PC-3 (cell line): ENCODE measurements around the gene APPBP2. TPM values are rescaled to one million over a fixed set of nuclear protein-coding genes. Genes with fewer than 3 reads are reported as not detected.

Experiments used
- ATAC-seq: fragments of 200-7000 bp; cut with Tn5 transposase; 2 replicates; pipeline ENCODE4 v1.9.1; 2020; ENCODE audit warnings: mild to moderate bottlenecking, moderate library complexity
- BruUV-seq: library from RNA; stranded (reverse); fragments of 400-500 nt; replicated peaks from 2 replicates; lab custom pipeline; 2021; lab: Mats Ljungman, UMichigan
- CTCF ChIA-PET: fragments of 300-600 bp; sonication (Branson Sonifier 250); formaldehyde crosslinking; loops from one replicate; lab custom pipeline; 2022; ENCODE audit warnings: antibody characterized with exemption; lab: Charles Lee
- POLR2A ChIA-PET: fragments of 300-600 bp; sonication (Branson Sonifier 250); formaldehyde crosslinking; loops from one replicate; lab custom pipeline; 2022; ENCODE audit warnings: antibody characterized with exemption; ENCODE audit not compliant: unreplicated experiment; lab: Charles Lee
- DNase-seq: peaks from one replicate; pipeline ENCODE4 v3.0.0-alpha.2; 2015
- H2AFZ ChIP-seq: fragments of 300-600 bp; sonication (generic); 2 replicates; pipeline ENCODE4 v1.6.0; 2016; ENCODE audit warnings: antibody characterized with exemption, low read length
- H3F3A ChIP-seq: fragments of 300-600 bp; sonication (generic); one replicate; pipeline ENCODE4 v1.6.0; 2017; ENCODE audit warnings: antibody characterized with exemption, low read length, control low read depth, mild to moderate bottlenecking; ENCODE audit not compliant: unreplicated experiment
- H3K27ac ChIP-seq: fragments of 300-600 bp; sonication (generic); 2 replicates; pipeline ENCODE4 v1.5.1; 2016; ENCODE audit warnings: mild to moderate bottlenecking, low read length
- H3K27me3 ChIP-seq: fragments of 300-600 bp; sonication (generic); 2 replicates; pipeline ENCODE4 v1.6.1; 2016; ENCODE audit warnings: low read length, mixed read lengths
- H3K36me3 ChIP-seq: fragments of 300-600 bp; sonication (generic); 2 replicates; pipeline ENCODE4 v1.6.1; 2016; ENCODE audit warnings: low read depth, mixed run types, low read length, mixed read lengths
- H3K4me1 ChIP-seq: fragments of 300-600 bp; sonication (generic); 2 replicates; pipeline ENCODE4 v1.5.1; 2016; ENCODE audit warnings: low read length; ENCODE audit not compliant: insufficient read depth
- H3K4me2 ChIP-seq: fragments of 300-600 bp; sonication (generic); 2 replicates; pipeline ENCODE4 v1.6.0; 2016; ENCODE audit warnings: low read length
- H3K4me3 ChIP-seq: fragments of 300-600 bp; sonication (generic); 2 replicates; pipeline ENCODE4 v1.5.1; 2016; ENCODE audit warnings: mild to moderate bottlenecking, low read length, mixed read lengths
- H3K79me2 ChIP-seq: fragments of 300-600 bp; sonication (generic); 2 replicates; pipeline ENCODE4 v1.6.1; 2017; ENCODE audit warnings: low read length, mixed read lengths
- H3K9ac ChIP-seq: fragments of 300-600 bp; sonication (generic); 2 replicates; pipeline ENCODE4 v1.6.0; 2016; ENCODE audit warnings: mild to moderate bottlenecking, low read length
- H3K9me2 ChIP-seq: fragments of 300-600 bp; sonication (generic); replicated peaks from 2 replicates; pipeline ENCODE4 v1.6.1; 2016; ENCODE audit warnings: mixed run types, low read length, mixed read lengths
- H3K9me3 ChIP-seq: fragments of 300-600 bp; sonication (generic); 2 replicates; pipeline ENCODE4 v1.6.1; 2016; ENCODE audit warnings: low read length, mixed read lengths
- H4K20me1 ChIP-seq: fragments of 300-600 bp; sonication (generic); 2 replicates; pipeline ENCODE4 v1.6.1; 2016; ENCODE audit warnings: low read length, mixed read lengths
- CTCF ChIP-seq: fragments of 300-600 bp; sonication (generic); conservative IDR thresholded peaks from 2 replicates; pipeline ENCODE4 v1.5.1; 2017; ENCODE audit warnings: antibody characterized with exemption, low read depth, mild to moderate bottlenecking, low read length
- EZH2 ChIP-seq: fragments of 300-600 bp; sonication (generic); IDR thresholded peaks from one replicate; pipeline ENCODE4 v1.6.1; 2017; ENCODE audit warnings: antibody characterized with exemption, mild to moderate bottlenecking, low read length; ENCODE audit not compliant: unreplicated experiment
- EZH2phosphoT487 ChIP-seq: fragments of 300-600 bp; sonication (generic); IDR thresholded peaks from 2 replicates; pipeline ENCODE4 v1.6.1; 2018; ENCODE audit warnings: mild to moderate bottlenecking, antibody characterized with exemption, low read length, borderline replicate concordance
- intact Hi-C: fragments of 100-400 bp; cut with micrococcal nuclease; formaldehyde crosslinking; loops from 2 replicates; pipeline ENCODE4 v1.9.0; 2023
- total RNA-seq: library from RNA; depleted of rRNA; stranded (reverse); fragments of >200 nt; gene quantifications from 2 replicates; pipeline ENCODE4 v1.2.3, GENCODE V29; 2014

APPBP2 gene
- total RNA-seq, 1 experiment from 2014 or later = 17.1 TPM

- no TSS peak for BruUV-seq
- ChIA-PET POLR2A (no interaction called here), CTCF (no interaction called here)
- no peaks in the 10 kb centered on the region for H3K79me2 ChIP-seq
- intact Hi-C loops = no loop called here
- ATAC-seq (no peak), DNase-seq (no peak)
- no peaks in the 10 kb centered on the region for H4K20me1 ChIP-seq
- no peak for TF ChIP-seq EZH2
- no peak for TF ChIP-seq EZH2phosphoT487
- TF ChIP-seq CTCF = no peak
- no peaks in the 10 kb centered on the region for H3F3A ChIP-seq
- H3K4me1 ChIP-seq = no peaks in the 10 kb centered on the region
- no peaks in the 10 kb centered on the region for H3K9me3 ChIP-seq
- no peaks in the 10 kb centered on the region for H3K27me3 ChIP-seq
- no peak overlapping the region for H3K4me3 ChIP-seq
- no peaks in the 10 kb centered on the region for H3K36me3 ChIP-seq
- H3K4me2 ChIP-seq = no peak overlapping the region
- no peak overlapping the region for H3K9ac ChIP-seq
- H2AFZ ChIP-seq = no peak overlapping the region
- no peaks in the 10 kb centered on the region for H3K9me2 ChIP-seq
- H3K27ac ChIP-seq = no peak overlapping the region
Measured at GRCh38 chr17:60426596-60426995, 99.4 kb downstream of the APPBP2 start.

GRCh38 chr17:60425626-60426025, 100.4 kb downstream of the APPBP2 start:
- intact Hi-C loops = no loop called here
- Histone ChIP-seq H3K9me2 (no peaks in the 10 kb centered on the region), H3K9ac (no peak overlapping the region), H3K36me3 (no peaks in the 10 kb centered on the region), H4K20me1 (no peaks in the 10 kb centered on the region), H3F3A (no peaks in the 10 kb centered on the region), H3K4me1 (no peaks in the 10 kb centered on the region), H2AFZ (no peak overlapping the region), H3K4me2 (no peak overlapping the region), H3K9me3 (no peaks in the 10 kb centered on the region), H3K27ac (no peak overlapping the region), H3K79me2 (no peaks in the 10 kb centered on the region), H3K4me3 (no peak overlapping the region), H3K27me3 (no peaks in the 10 kb centered on the region)
- ChIA-PET POLR2A (no interaction called here), CTCF (no interaction called here)
- ATAC-seq (no peak), DNase-seq (no peak)
- BruUV-seq = no TSS peak
- no peak for TF ChIP-seq EZH2phosphoT487

- no peak for DNase-seq
- Histone ChIP-seq H3K4me1 (no peaks in the 10 kb centered on the region), H3K4me2 (no peak overlapping the region), H3K27me3 (no peaks in the 10 kb centered on the region), H3K9ac (no peak overlapping the region), H4K20me1 (no peaks in the 10 kb centered on the region), H3K79me2 (no peaks in the 10 kb centered on the region), H3K9me3 (no peaks in the 10 kb centered on the region), H3K27ac (no peak overlapping the region), H3F3A (no peaks in the 10 kb centered on the region), H3K36me3 (no peaks in the 10 kb centered on the region), H3K4me3 (no peak overlapping the region), H3K9me2 (no peaks in the 10 kb centered on the region), H2AFZ (no peak overlapping the region)
- CTCF ChIA-PET = no interaction called here
- intact Hi-C loops = no loop called here
- BruUV-seq = no TSS peak
- ATAC-seq = no peak; the same call in 1 of the 2 replicates
- POLR2A ChIA-PET = no interaction called here
- TF ChIP-seq EZH2phosphoT487 = no peak
- TF ChIP-seq CTCF = no peak
- TF ChIP-seq EZH2 = no peak
Measured at GRCh38 chr17:60423865-60424264, 102.2 kb downstream of the APPBP2 start.
